Measurements from ENCODE around the gene TEX22.

TEX22 gene

GRCh38 chr14:105391541-105391940 is 6.8 kb upstream of the TEX22 start:
- TF ChIP-seq USF1 (IDR thresholded peaks at IDR 0.05) = no peak
- TF ChIP-seq RAD21 (IDR thresholded peaks at IDR 0.05; ENCODE audit: low read depth) = no peak
- no peak for TF ChIP-seq FOXM1 (IDR thresholded peaks at IDR 0.05; ENCODE audit: borderline replicate concordance, low read depth)
- TF ChIP-seq REST (IDR thresholded peaks at IDR 0.05; ENCODE audit: low read depth) = no peak

- TF ChIP-seq REST (IDR thresholded peaks at IDR 0.05; ENCODE audit: low read depth) = no peak
Measured at GRCh38 chr14:105392131-105393090, 5.9 kb upstream of the TEX22 start.

GRCh38 chr14:105393151-105393550 is 5.2 kb upstream of the TEX22 start:
- TF ChIP-seq TAF1 (IDR thresholded peaks at IDR 0.05; ENCODE audit: low read depth) (no peak), RAD21 (IDR thresholded peaks at IDR 0.05; ENCODE audit: low read depth) (no peak), YY1 (IDR thresholded peaks at IDR 0.05; ENCODE audit: low read depth) (no peak), MAX (IDR thresholded peaks at IDR 0.05) (no peak), FOXM1 (IDR thresholded peaks at IDR 0.05; ENCODE audit: borderline replicate concordance, low read depth) (no peak), CREB1 (IDR thresholded peaks at IDR 0.05; ENCODE audit: low read depth) (no peak), ZBTB7A (IDR thresholded peaks at IDR 0.05; ENCODE audit: low read depth) (no peak)

- TF ChIP-seq REST (IDR thresholded peaks at IDR 0.05; ENCODE audit: low read depth) (no peak), NFIC (IDR thresholded peaks at IDR 0.05) (no peak), EP300 (IDR thresholded peaks at IDR 0.05; ENCODE audit: borderline replicate concordance) (no peak), YY1 (IDR thresholded peaks at IDR 0.05; ENCODE audit: low read depth) (no peak), ZBTB7A (IDR thresholded peaks at IDR 0.05; ENCODE audit: low read depth) (no peak), USF1 (IDR thresholded peaks at IDR 0.05) (no peak), CEBPB (IDR thresholded peaks at IDR 0.05) (no peak), MAX (IDR thresholded peaks at IDR 0.05) (no peak), EGR1 (IDR thresholded peaks at IDR 0.05) (no peak), FOXM1 (IDR thresholded peaks at IDR 0.05; ENCODE audit: borderline replicate concordance, low read depth) (no peak), CREB1 (IDR thresholded peaks at IDR 0.05; ENCODE audit: low read depth) (no peak), TCF12 (IDR thresholded peaks at IDR 0.05; ENCODE audit: low read depth) (no peak), TEAD4 (IDR thresholded peaks at IDR 0.05) (no peak), RAD21 (IDR thresholded peaks at IDR 0.05; ENCODE audit: low read depth) (no peak), TAF1 (IDR thresholded peaks at IDR 0.05; ENCODE audit: low read depth) (no peak)
Measured at GRCh38 chr14:105394714-105395537, 3.4 kb upstream of the TEX22 start.
